ENCODE results near the gene PTPRB.

- no peak for TF ChIP-seq SP1 (IDR thresholded peaks at IDR 0.05; ENCODE audit: low read depth)
- no peak for TF ChIP-seq ZNF274 (IDR thresholded peaks at IDR 0.05; ENCODE audit: low read depth, low read length)
- TF ChIP-seq REST (IDR thresholded peaks at IDR 0.05; ENCODE audit: low read depth): no peak
- TF ChIP-seq CTCF (IDR thresholded peaks at IDR 0.05 in 2 of 3, conservative IDR thresholded peaks at IDR 0.05 in 1 of 3; ENCODE audit: borderline replicate concordance in 1 of 3, insufficient read depth in 1 of 3, low read depth in 2 of 3, low read length in 2 of 3): no peak
- no peak for TF ChIP-seq CEBPB (IDR thresholded peaks at IDR 0.05; ENCODE audit: low read depth)
- no peak for TF ChIP-seq YY1 (IDR thresholded peaks at IDR 0.05; ENCODE audit: extremely low read depth, insufficient replicate concordance, low read depth, low read length)
- no peak for TF ChIP-seq POLR2AphosphoS5 (IDR thresholded peaks at IDR 0.05; ENCODE audit: low read depth, low read length)
- TF ChIP-seq POLR2A (IDR thresholded peaks at IDR 0.05; ENCODE audit: borderline replicate concordance, extremely low read depth, insufficient read depth, insufficient read length): no peak
These were observed 82.1 kb downstream of the PTPRB start for GRCh38 chr12:70555081-70555480.
